ENCODE results near the gene MARCHF10.
"Not testable (repeated sequence)": the region's sequence is repeated elsewhere in the genome, so short reads cannot be mapped to it uniquely, and the experiment has no call there.

MARCHF10 gene

DNA sequence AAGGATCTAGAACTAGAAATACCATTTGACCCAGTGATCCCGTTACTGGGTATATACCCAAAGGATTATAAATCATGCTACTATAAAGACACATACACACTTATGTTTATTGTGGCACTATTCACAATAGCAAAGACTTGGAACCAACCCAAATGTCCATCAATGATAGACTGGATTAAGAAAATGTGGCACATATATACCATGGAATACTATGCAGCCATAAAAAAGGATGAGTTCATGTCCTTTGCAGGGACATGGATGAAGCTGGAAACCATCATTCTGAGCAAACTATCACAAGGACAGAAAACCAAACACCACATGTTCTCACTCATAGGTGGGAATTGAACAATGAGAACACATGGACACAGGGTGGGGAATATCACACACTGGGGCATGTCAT is 22.1 kb downstream of the MARCHF10 start:
- not testable (repeated sequence) for DNase-seq

DNA sequence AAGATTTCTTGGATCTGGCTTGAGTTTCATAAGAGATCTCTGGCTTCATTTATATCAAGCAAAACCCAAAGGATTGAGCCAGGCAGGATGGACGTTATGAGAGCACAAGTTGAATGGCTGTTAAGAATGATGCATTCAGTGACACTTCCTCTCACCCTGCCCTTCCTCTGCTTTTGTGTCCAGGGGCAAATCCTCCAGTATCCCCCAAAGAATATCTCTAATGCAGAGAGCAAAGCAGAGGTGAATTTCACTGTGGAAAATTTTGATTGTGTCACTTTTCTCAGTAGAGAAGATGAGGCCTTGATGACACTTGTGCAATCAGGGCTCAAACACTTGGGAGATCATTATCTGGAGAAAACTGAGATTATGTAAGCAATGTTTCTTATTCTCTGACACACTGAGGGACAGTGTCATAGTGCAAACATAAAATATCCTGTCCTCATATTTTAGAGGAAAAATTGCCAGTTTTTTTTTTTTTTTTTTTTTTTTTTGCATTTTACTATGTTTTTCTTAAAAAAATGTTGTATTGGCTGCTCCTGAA is 25.3 kb downstream of the MARCHF10 start:
- DNase-seq: no peak

DNA sequence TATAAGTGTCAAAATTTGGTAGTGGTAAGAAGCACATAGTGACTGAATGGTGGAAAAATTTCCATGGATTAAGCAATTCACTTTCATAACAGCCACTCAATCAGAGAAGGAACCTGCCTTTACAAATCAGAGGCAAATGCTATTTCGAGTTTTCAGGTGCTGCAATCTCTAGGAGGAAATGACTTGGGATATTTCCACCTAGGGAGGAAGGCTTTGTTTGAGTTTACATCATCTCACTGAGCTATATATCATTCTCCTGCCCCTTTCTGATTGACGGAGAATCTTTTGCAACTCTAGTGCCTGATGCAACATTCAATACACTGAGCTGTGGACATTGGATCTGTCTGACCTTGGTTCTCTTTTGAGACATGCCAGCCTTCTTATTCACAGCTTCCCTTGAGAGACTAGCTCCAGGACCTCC is 26.3 kb downstream of the MARCHF10 start:
- DNase-seq: no peak

DNA sequence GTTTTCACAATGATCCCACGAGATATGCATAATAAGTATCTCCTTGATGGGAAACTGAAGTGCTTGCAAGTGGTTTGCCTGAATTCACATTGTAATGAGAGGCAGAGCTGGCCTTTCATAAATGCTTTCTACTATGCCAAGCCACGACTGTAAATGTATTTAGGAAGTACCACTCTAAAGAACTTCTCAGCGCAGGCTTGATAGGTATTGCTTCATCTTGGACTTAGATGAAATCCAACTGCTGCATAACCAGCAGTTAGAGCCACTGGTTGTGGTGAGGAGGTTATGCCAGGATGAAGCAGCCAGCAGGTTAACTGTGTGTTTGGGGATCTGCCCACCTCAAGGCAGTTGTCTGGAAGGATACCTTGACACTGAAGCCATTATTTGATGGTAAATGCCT is 26.8 kb downstream of the MARCHF10 start:
- no peak for DNase-seq

DNA sequence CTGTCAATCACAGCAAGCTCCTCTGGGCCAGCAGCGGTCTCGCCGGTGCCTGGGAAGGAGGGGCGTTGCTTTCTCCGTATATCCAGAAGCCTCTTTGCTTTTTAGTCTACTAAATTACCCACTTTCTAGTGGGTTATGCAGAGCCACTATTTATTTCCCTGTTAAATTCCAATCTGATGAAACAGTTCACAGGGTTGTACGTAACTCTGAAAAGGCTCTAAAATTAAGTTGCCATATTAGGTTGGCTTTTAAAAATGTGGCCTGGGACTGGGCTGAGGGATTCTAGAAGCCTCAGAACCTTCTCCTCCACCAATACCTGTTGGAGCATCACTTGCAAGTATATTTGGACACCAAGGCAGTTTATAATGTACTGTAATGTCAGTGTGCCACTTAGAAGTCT is 27.2 kb downstream of the MARCHF10 start:
- no peak for DNase-seq

DNA sequence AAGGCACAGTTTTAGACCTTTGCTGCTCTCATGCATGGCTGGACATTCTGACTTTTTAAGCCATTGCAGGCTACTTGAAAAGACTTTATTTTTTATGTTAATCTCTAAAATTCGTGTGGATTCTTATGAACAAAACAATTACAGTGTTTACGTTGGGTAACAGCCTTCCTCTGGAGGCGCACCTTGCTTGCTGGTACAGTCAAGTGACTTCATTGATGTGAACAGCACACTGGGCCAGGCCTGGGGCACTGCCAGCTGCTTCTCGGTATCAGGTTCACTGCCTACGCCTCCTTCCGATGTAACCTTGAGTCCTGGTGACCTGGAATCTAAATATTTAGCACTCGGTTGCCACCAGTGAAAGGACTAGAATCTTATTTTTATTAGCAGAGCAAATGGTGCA is 27.8 kb downstream of the MARCHF10 start:
- no peak for DNase-seq

DNA sequence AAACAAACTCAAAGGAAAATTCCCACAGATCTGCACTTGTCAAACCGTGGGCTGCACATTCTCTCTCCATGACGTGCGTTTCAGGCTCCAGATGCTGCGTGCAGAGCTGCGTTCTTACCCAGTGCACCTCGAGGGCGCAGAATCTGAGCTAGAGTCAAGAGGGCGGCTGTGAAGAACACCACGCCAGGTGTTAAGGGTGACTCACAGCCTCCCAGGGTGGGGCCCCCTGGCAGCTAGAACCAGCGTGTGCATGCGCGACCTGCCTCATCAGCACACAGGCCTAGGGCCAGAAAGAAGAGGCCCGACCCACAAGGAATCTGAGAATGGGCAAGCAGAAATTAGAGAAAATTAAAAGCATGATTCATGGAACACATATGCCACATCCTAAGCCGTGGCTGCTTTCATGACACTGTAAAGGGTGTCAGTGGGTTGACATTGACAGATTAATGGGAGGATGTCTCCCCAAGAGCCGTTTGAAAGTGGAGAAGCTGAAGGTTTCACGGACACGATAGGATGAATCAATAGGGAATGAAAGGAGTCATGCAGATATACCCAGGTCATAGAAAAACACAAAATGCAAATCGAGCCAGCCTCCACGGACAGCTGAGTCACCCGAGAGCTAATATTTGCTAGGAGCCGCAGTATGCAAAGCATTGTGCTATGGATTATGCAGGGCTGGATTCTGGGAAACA is 29.0 kb downstream of the MARCHF10 start:
- DNase-seq: no peak

DNA sequence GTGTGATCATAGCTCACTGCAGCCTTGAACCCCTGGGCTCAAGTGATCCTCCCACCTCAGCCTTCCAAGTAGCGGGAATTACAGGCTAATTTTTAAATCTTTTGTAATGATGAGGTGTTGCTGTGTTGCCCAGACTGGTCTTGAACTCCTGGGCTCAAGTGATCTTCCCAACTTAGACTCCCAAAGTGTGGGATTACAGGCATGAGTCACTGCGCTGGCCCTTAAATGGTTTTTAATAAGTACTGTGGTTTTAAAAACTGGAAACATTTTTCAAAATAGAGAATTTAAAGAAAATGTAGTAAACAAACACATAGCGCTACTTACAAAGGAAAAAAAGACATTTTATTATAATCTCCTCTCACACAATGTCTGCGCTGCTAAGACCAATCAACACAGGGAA is 32.2 kb downstream of the MARCHF10 start:
- DNase-seq: no peak

DNA sequence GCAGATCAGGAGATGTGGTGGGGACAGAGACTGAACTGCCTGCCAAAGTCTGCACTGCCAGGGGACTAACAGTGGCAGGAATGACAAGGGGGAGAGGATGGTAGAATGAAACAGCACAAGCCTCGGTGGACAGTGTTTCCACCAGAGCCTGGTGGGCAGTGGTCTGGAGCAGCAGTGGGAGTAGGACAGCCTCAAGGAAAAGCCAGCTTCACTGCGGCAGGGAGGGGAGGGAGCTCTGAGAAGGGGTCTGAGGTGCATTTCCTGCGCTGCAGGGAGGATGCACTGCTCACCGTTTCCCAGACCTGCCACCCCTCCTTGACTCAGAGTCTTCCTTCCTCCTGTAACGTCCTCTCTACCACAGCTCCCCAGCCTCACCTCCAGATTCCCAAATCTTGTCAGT is 33.8 kb downstream of the MARCHF10 start:
- DNase-seq: no peak

DNA sequence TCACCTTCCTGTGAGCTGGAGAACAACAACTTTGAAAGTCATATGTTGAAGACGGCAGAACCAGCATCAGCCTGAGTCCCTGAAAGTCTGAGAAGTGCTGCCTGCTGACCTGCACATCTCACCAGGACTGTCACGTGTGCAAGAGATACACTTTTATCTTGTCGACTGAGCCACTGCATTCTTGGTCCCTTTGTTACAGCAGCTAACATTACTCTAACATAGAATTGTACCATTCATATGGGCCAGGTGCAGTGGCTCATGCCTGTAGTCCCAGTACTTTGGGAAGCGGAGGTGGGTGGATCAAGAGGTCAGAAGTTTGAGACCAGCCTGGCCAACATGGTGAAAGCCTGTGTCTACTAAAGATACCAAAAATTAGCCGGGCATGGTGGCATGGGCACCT is 40.1 kb downstream of the MARCHF10 start:
- no peak for DNase-seq

DNA sequence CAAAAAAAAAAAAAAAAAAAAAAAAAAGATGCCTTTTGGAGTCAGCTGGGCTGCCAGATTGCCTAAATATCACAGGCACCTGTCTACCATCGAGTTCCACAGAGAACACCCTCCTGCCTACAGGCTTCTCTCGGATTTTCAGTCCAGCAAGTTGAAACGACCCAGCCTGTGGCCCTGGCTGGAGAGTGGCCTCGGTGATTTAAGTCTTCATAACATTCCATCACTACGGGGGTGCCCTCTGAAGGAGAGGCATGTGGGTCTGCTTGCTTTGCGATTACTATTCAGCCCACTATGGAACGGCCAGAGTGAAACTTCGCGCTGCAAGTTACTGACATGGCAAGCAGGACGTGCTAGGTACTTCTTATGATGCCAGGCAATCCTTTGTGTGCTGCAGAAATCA is 42.8 kb downstream of the MARCHF10 start:
- no peak for DNase-seq

DNA sequence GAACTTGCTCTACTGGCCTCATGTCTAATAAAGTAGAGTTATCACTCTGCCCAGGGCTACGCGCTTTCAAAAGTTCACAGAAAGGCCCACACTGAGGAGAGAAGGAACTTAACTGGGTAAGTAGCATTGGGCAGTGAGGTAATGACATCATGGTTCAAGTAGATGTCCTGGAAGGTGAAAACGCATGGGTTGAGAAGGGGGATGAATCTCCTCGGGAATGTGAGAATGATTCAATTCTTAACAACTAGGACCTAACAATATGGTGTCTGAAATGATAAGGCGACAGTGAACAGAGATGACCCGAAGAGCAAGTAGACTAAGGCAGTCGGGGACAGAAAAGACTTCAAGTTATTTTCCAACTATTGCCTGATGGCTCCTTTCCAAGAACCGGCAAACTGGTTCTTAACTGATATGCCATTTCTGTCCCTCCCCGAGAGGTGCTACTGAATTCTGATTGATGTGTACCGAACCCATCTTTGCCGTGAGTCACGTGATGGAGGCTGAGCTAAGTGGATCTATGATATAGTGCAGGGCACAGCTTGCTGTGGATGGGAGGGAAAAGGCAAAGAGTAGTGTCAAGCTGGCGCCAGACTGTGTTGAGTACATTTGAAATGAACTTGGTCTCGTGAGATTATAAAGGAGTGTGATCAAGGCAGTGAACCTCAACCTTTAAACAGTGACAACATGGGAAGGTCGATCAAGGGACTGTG is 44.1 kb downstream of the MARCHF10 start:
- no peak for DNase-seq

DNA sequence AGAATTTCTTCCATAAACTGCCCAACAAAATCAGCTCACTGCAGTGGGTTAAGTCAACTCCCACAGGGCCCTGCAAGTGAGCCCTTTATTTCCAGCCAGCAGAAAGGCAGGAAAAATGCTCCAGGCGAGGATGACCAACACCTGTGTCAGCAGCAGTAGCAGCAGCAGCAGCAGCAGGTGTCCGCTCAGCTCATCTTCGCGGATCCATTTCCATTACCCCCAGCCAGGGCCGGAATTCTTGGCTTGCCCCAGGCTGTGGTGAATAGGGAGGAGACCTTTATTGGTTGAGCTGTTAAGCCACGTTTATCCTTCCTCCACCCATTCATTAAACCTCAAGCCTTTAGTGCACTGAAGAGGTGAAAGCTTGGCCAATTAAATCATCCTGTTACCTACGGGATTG is 46.2 kb downstream of the MARCHF10 start:
- peak; percentile 69 for DNase-seq

DNA sequence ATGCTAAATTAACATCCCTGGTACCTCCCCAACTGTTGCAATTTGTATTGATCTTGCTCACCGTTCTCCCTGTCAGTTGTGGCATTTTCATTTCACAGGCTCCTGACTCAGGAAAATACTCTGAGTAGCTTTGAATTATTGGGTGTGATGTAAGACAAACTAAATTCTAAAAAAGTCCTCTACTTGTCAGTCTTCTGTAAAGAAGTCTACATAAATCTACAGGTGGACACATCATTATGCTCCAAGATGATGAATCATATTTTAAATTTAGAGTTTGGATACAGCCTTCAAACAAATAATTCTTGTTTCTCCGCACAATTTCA is 47.2 kb downstream of the MARCHF10 start:
- no peak for DNase-seq

DNA sequence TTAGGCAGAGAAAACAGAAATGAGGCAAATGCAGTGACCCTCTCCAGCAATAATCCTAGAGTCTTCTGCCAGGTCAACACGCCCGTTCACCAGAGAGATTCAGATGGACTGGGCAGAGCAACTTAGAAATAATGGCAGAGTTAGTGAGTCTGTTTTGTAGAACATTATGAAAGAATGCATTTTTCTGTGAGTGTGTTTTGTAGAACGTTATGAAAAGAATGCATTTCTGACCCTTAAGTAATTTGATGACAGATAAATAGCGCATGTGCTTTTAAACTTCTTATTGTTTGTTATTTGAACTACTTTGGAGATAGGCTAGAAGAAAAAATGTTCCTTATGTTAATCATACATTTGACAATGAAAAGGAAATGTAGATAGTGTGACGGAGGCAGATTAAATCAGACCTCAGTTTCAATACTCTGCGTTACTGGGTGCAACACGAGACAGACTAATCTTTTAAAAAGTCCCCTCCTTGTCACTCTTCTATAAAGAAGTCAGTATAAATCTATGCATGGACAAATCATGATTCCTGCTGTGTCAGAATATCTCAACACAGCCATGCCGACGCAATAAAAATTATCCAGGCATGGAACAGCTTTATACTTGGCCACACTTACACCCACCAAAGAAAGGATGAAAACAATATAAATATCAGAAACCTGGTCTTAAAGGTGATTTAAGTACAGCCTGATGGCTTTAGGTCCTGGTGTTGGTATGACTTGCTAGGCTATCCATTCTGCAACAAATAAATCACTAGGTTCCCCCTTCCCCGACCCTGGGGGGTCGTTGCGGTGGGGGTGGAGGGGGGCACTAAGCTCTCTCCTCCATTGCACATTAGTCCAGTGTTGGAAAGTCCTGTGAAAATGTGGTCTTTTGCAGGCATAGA is 47.8 kb downstream of the MARCHF10 start:
- no peak for DNase-seq

DNA sequence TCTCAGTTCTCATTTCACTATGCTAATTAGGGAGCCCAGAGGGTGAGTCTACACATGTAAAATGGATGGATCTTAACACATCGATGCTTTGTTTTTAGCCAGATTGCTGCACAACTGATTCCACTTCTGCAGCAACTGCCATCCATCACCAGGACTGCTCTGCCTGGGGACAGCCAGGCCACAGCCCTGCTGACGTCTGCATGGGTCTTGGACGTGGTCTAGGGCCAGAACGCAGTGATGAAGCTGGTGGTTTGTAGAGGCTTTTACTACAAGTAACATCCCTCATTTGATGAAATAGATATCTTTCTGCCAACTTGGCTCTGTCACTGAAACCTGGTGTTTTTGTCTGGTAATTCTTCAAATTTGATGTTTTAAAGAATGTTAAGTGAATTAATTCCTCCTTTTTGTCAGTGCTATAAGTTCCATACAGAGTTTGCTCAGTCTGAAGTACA is 50.6 kb downstream of the MARCHF10 start:
- no peak for DNase-seq

DNA sequence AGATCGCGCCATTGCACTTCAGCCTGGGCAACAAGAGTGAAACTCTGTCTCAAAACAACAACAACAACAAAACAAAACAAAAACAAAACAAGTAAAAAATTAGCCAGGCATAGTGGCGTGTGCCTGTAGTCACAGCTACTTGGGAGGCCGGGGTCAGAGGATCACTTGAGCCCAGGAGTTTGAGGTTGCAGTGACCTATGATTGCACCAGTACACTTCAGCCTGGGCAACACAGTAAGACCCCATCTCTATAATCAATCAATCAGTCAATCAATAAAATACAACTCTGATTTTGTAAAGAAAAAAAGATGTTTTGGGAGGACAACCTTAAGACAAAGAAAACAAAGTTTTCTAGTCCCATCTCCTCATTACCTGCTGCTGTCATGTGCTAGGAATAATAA is 51.9 kb downstream of the MARCHF10 start:
- no peak for DNase-seq

DNA sequence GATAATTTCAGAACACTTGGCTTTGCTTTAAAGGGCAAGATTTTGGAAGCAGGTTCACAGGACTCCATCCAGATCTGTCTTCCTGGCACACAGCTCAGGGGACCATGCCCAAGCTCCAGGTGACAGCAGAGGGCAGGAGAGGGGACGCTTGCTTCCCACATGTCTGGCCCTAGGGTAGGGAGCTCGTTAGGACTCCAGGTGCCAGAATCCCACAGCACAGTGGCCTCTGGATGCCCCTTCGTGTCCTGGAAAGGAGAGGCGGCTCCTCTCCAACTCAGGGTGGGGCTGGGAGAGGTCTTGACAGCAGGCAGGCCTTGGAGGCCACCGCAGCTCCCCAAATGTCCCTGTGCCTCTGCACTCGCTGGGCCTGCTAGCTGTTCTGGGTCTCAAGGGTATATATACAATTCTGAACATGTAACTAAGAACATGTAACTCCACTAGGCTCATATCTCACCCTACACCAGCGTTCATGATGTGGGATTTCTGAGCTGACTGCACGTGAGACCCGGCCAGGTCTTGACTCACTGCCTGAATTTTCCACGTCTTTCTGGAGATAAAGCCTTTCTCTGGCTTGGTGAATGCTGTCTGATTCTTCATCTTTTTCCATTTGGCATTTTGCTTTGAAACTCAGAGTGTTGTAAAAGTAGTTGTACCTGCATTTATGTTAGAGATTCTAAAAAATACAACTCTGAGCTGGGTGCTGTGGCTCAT is 52.8 kb downstream of the MARCHF10 start:
- DNase-seq: no peak

DNA sequence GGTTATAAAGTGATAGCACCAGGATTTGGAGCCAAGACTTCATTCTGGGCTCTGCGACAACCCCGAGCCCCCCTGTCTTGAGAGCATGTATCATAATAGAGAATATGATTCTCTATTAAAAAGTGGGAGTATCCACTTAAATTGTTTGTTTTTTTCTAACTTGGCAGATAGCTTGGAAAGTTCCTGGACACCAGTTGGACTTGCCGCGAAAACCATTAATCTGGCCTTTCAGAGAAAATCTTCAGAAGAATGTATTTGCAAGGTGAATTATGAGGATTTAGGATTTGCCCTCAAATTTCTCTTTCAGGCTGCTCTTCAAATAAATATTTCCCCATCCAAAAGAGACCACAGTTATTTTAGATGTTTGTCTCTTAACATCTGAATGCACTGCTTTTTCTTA is 53.5 kb downstream of the MARCHF10 start:
- no peak for DNase-seq

DNA sequence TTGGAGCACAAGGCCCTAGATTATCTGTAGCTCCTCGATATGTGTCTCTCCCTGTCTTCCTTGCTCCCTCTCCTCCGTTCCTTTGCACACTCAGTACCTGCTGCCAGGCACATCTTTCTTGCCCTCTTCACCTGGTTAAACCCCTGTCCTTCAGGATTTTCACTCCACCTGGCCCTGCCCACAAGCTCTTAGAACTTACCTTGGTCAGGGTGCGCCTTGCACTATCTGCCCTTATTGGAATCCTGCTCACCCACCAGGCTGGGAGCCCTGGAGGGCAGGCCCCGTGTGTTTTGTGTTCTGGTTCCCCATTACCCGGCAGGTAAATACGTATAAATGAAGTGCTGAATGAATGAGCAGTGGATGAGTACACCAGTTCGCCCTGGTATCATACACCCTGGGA is 54.6 kb downstream of the MARCHF10 start:
- no peak for DNase-seq

DNA sequence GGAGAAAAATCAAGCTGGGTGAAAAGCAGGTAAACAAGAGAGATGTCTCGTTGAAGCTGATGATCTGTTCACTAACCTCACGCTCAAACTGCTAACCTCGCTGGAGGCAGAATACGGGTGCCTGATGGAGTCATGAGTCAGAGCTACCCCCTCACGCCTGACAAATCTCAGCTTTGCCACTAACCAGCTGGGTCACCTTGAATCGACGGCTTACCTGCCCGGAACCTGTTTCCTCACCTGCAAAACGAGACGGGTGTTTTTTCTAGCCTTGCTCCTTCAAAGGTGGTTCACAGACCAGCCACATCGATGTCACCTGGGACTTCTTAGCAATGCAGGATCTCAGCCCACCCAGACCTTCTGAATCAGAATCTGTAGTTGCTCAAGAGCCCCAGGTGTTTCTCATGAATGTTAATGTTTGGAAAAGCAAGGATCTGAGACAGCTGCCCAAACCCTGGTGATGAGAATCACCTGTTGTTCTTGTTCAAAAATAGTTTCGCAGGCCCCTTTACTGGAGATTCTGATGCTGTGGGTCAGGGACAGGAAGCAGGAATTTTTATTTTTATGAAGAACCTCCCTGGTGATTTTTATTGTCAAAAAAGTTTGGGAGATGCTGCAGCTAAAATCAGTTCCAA is 56.9 kb downstream of the MARCHF10 start:
- no peak for DNase-seq

DNA sequence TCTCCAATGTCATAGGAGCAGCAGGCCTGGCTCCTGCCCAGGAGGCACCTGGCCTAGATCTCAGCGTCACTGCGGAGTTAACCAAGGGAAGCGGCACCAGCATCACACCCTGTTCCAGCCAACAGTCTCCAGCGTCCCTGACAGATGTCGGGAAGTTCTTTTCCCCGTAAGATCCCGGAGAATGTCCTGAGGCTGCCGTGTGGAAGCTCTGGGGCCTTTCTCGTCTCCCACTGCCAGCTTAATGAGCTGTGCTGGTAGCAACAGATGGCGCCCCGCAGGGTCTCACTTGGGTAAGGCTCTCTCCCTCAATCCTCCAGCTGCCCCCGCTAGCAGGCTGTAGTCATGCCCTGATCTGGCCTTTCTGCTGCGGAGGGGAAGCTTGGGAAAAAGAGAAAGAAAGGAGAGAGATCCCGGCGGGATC is 57.5 kb downstream of the MARCHF10 start:
- DNase-seq: no peak

All from T1000 (cell line).